Uterus (tissue), 4 donors: ENCODE results near the gene ITGAL. TPM values are rescaled to one million over a fixed set of nuclear protein-coding genes. Genes with fewer than 3 reads are reported as not detected.

ENCODE experiments used
- DNase-seq, 2 donors: peaks; one replicate each; pipeline ENCODE4 v3.0.0-alpha.2; 2019 to 2020
- H3K27ac ChIP-seq, 2 donors: fragments of 200-600 bp; sonication (generic); 1 replicate in 1 of 2; 2 replicates in 1 of 2; pipeline ENCODE4 v1.5.1; 2016 to 2018
- H3K27me3 ChIP-seq, 2 donors: fragments of 200-600 bp; sonication (generic); one replicate each; pipeline ENCODE4 v1.5.1; 2018 to 2019; ENCODE audit warnings: control low read depth in 1 of 2
- H3K36me3 ChIP-seq, 2 donors: fragments of 200-600 bp; sonication (generic); one replicate each; pipeline ENCODE4 v1.5.1; 2019; ENCODE audit warnings: control low read depth in 1 of 2
- H3K4me1 ChIP-seq, 2 donors: fragments of 200-600 bp; sonication (generic); one replicate each; pipeline ENCODE4 v1.5.1; 2018 to 2019; ENCODE audit warnings: control low read depth in 1 of 2
- H3K4me3 ChIP-seq, 2 donors: fragments of 200-600 bp; sonication (generic); 1 replicate in 1 of 2; 2 replicates in 1 of 2; pipeline ENCODE4 v1.5.1; 2018 to 2019; ENCODE audit warnings: mild to moderate bottlenecking in 1 of 2
- H3K9me3 ChIP-seq, 2 donors: fragments of 200-600 bp; sonication (generic); one replicate each; pipeline ENCODE4 v1.5.1; 2019; ENCODE audit warnings: control low read depth in 1 of 2
- POLR2A ChIP-seq, 2 donors: fragments of 450-650 bp; IDR thresholded peaks; one replicate each; pipeline ENCODE4 v1.6.1; 2016; ENCODE audit warnings: antibody characterized with exemption in 2 of 2, mild to moderate bottlenecking in 1 of 2, moderate library complexity in 1 of 2
- intact Hi-C: fragments of 100-400 bp; cut with DNase I; formaldehyde crosslinking; loops from one replicate; pipeline ENCODE4 v1.15.1; 2023; ENCODE audit warnings: low total_unique reads
- total RNA-seq, 4 donors: library from RNA; depleted of rRNA in 3 of 4; stranded (reverse); fragments of >200 nt in 3 of 4; gene quantifications; one replicate each; pipeline versions ENCODE4 v1.1.0 to v1.2.4, GENCODE V29; 2014 to 2023
- TF ChIP-seq, protein P1 (sequence below), 4 experiments: fragments of 200-600 bp in 2 of 4; fragments of 450-650 bp in 2 of 4; sonication (generic) in 2 of 4; IDR thresholded peaks; one replicate each; pipeline ENCODE4 v1.5.1; 2016 to 2019; ENCODE audit warnings: antibody characterized with exemption in 4 of 4, mild to moderate bottlenecking in 2 of 4, moderate library complexity in 1 of 4
- donor health status: DM: yes; HTN: yes; CAD: no.

Gene ITGAL
- total RNA-seq, 4 donors from 2014 or later, result 3.6 to 5.6 (median 4.7) TPM; not detected in 1

DNA sequence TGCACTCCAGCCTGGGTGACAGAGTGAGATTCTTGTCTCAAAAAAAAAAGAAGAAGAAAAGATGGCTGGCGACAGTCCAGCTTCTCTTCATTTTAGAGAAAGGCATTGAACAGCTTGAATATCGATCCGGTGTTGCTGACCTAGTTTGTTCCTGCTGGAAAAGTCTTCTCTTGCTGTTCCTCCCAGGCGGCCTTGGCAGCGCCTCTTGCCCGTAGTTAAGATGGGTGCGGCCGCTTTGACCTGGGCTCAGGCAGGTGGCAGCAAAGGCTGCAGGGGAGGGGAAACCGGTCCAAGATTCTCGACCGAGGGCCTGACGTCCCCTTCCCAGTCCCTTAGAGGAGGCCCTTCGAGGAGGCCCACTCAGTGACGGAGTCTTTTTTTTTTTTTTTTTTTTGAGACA is 89.5 kb downstream of the ITGAL start:
- Histone ChIP-seq H3K27ac (peak overlapping the region in 1 of 2 donors; percentile 74), H3K9me3 (no peaks in the 10 kb centered on the region), H3K27me3 (no peaks in the 10 kb centered on the region), H3K4me3 (no peak overlapping the region), H3K36me3 (no peaks in the 10 kb centered on the region), H3K4me1 (peaks cover 0 to 4% of the 10 kb centered on the region in 2 donors)
- no peak for DNase-seq
- TF ChIP-seq, protein P1, sequence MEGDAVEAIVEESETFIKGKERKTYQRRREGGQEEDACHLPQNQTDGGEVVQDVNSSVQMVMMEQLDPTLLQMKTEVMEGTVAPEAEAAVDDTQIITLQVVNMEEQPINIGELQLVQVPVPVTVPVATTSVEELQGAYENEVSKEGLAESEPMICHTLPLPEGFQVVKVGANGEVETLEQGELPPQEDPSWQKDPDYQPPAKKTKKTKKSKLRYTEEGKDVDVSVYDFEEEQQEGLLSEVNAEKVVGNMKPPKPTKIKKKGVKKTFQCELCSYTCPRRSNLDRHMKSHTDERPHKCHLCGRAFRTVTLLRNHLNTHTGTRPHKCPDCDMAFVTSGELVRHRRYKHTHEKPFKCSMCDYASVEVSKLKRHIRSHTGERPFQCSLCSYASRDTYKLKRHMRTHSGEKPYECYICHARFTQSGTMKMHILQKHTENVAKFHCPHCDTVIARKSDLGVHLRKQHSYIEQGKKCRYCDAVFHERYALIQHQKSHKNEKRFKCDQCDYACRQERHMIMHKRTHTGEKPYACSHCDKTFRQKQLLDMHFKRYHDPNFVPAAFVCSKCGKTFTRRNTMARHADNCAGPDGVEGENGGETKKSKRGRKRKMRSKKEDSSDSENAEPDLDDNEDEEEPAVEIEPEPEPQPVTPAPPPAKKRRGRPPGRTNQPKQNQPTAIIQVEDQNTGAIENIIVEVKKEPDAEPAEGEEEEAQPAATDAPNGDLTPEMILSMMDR (IDR thresholded peaks at IDR 0.05), result no peak
- TF ChIP-seq POLR2A (IDR thresholded peaks at IDR 0.05), result no peak
- intact Hi-C loops, result no loop called here

DNA sequence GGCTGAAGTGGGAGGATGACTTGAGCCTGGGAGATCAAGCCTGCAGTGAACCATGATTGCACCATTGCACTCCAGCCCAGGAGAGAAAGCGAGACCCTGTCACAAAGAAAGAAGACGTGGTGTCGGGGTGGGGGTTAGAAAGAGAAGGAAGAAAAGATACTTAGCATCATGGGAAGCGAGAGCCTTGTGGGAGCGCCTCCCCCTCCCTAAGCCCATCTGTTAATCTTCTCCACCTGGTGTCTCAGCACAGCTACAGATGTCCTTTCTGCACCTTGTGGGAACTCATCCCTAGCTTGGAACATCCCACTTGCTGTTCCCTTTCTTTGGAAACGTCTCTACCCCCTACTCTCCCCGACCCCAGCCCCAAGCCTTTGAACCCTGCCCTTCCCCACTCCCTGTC is 93.0 kb downstream of the ITGAL start:
- Histone ChIP-seq H3K27ac (no peak overlapping the region), H3K9me3 (no peaks in the 10 kb centered on the region), H3K4me1 (no peaks in the 10 kb centered on the region), H3K36me3 (no peaks in the 10 kb centered on the region), H3K4me3 (no peak overlapping the region), H3K27me3 (no peaks in the 10 kb centered on the region)
- intact Hi-C loops, result no loop called here
- DNase-seq, result no peak
- TF ChIP-seq, protein P1 (IDR thresholded peaks at IDR 0.05), result no peak
- no peak for TF ChIP-seq POLR2A (IDR thresholded peaks at IDR 0.05)

DNA sequence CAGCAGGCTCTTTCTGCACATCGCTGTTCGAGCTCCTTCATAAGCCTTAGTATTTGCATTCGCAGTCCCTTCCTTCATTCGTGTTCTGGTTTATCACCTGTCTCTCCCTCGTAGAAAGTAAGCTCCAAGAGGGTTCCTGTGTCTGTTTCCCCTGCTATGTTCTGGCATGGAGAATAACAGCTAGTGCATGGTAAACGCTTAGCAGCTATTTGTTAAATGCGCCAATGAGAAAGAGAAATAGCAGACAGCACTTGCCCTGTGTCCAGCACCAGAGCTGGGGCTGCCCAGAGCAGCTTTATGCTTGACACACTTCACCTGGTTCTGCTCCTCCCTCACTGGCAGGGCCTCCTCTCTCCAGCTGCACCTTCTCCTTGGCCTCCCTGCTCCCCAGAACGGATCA is 93.4 kb downstream of the ITGAL start:
- H3K36me3 ChIP-seq, result no peaks in the 10 kb centered on the region
- H3K9me3 ChIP-seq, result no peaks in the 10 kb centered on the region
- DNase-seq, result no peak
- H3K27me3 ChIP-seq, result no peaks in the 10 kb centered on the region
- H3K4me3 ChIP-seq, result no peak overlapping the region
- H3K4me1 ChIP-seq, result no peaks in the 10 kb centered on the region
- intact Hi-C loops, result no loop called here
- TF ChIP-seq, protein P1 (IDR thresholded peaks at IDR 0.05), result no peak
- TF ChIP-seq POLR2A (IDR thresholded peaks at IDR 0.05), result no peak
- H3K27ac ChIP-seq, result no peak overlapping the region

DNA sequence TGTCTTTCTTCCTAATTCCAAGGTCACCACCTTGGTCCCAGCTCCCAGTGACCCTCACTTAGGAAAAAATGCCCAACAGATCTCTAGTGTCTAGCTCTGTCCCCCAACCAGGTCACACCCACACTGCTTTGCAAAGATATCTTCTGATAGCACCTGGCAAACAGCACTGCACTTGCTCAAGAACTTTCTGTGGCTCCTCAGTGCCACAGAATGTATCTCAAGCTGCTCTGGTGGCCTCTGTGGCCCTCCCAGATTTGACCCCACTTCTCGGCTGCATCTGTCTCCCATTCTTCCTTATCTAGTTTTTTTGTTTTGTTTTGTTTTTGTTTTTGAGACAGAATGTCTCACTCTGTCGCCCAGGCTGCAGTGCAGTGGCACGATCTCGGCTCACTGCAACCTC is 94.0 kb downstream of the ITGAL start:
- Histone ChIP-seq H3K27ac (no peak overlapping the region), H3K36me3 (no peaks in the 10 kb centered on the region), H3K27me3 (no peaks in the 10 kb centered on the region), H3K4me1 (no peaks in the 10 kb centered on the region), H3K4me3 (no peak overlapping the region), H3K9me3 (no peaks in the 10 kb centered on the region)
- DNase-seq, result no peak
- intact Hi-C loops, result no loop called here
- TF ChIP-seq, protein P1 (IDR thresholded peaks at IDR 0.05), result no peak
- no peak for TF ChIP-seq POLR2A (IDR thresholded peaks at IDR 0.05)

DNA sequence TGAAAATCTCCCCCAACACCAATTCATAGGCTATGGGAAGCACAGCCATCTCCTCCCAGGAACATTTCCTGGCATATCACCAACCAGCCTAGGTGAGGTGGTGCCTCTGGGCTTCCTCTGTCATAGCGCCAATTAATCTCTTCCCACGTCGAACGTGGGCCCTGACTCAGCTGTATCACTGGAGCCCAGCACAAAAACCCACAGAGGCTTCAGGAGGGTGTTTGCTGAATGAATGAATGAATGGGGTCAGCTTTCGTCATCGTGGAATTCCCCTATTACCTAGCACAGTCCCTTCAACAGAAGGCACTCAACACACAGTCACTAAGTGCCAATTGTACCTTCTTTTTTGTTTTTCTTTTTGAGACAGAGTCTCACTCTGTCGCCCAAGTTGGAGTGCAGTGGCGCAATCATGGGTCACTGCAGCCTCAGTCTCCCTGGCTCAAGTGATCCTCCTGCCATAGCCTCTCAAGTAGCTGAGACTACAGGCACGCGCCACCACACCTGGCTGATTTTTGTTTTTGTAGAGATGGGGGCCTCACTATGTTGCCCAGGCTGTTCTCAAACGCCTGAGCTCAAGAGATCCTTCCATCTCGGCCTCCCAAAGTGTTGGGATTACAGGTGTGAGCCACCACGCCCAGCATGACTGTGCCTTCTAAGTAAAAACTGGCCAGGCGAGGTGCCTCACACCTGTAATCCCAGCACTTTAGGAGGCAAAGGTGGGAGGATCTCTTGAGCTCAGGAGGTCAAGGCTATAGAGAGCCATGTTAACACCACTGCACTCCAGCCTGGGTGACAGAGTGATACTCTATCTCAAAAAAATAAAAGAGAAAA is 94.8 kb downstream of the ITGAL start:
- Histone ChIP-seq H3K4me3 (no peak overlapping the region), H3K27ac (no peak overlapping the region), H3K9me3 (no peaks in the 10 kb centered on the region), H3K27me3 (no peaks in the 10 kb centered on the region), H3K36me3 (no peaks in the 10 kb centered on the region), H3K4me1 (peaks cover 0 to 3% of the 10 kb centered on the region in 2 donors)
- no peak for DNase-seq
- intact Hi-C loops, result no loop called here
- TF ChIP-seq, protein P1 (IDR thresholded peaks at IDR 0.05), result no peak
- TF ChIP-seq POLR2A (IDR thresholded peaks at IDR 0.05), result no peak
